ENCODE measurements around the gene MTFMT.

GRCh38 chr15:65037309-65037708 lies 7.9 kb upstream of the MTFMT start:
- no peak for TF ChIP-seq POLR2A (IDR thresholded peaks at IDR 0.05)
- no peak for TF ChIP-seq CTCF (IDR thresholded peaks at IDR 0.05)
- no peak for TF ChIP-seq EP300 (IDR thresholded peaks at IDR 0.05)
